Endothelial cell (in vitro differentiated cells): ENCODE results near the gene F7. TPM values are rescaled to one million over a fixed set of nuclear protein-coding genes. Genes with fewer than 3 reads are reported as not detected.

ENCODE experiments used
- DNase-seq: peaks from one replicate; pipeline ENCODE4 v3.0.0; 2021; ENCODE audit warnings: low spot score
- H3K27ac Mint-ChIP-seq: one replicate; pipeline ENCODE4 v1.8.0; 2021; ENCODE audit warnings: mixed read lengths, inconsistent platforms; ENCODE audit not compliant: unreplicated experiment
- H3K27me3 Mint-ChIP-seq: one replicate; pipeline ENCODE4 v1.8.0; 2021; ENCODE audit warnings: mild to moderate bottlenecking, moderate library complexity, mixed read lengths, inconsistent platforms; ENCODE audit not compliant: unreplicated experiment
- H3K36me3 Mint-ChIP-seq: one replicate; pipeline ENCODE4 v1.8.0; 2021; ENCODE audit warnings: mild to moderate bottlenecking, low read depth, mixed read lengths, inconsistent platforms; ENCODE audit not compliant: unreplicated experiment
- H3K4me1 Mint-ChIP-seq: one replicate; pipeline ENCODE4 v1.8.0; 2021; ENCODE audit warnings: mild to moderate bottlenecking, mixed read lengths, inconsistent platforms; ENCODE audit not compliant: unreplicated experiment
- H3K4me3 Mint-ChIP-seq: one replicate; pipeline ENCODE4 v1.8.0; 2021; ENCODE audit warnings: mild to moderate bottlenecking, mixed read lengths, inconsistent platforms; ENCODE audit not compliant: unreplicated experiment
- H3K9me3 Mint-ChIP-seq: one replicate; pipeline ENCODE4 v1.8.0; 2021; ENCODE audit warnings: mixed read lengths, inconsistent platforms; ENCODE audit not compliant: unreplicated experiment
- total RNA-seq: library from RNA; stranded (reverse); fragmentation: NEBNext Ultra II Directional; extraction: Animal tissue kit (Norgen Biotek cat#: 25700); gene quantifications from one replicate; pipeline ENCODE4 v1.2.1, GENCODE V29; 2021; ENCODE audit not compliant: unreplicated experiment
- TF ChIP-seq, protein P1 (sequence below): fragments of 200-600 bp; sonication (generic); IDR thresholded peaks from one replicate; pipeline ENCODE4 v1.5.0; 2021; ENCODE audit warnings: antibody characterized with exemption; ENCODE audit not compliant: unreplicated experiment

The F7 gene
- total RNA-seq, 1 donor from 2014 or later: not detected

DNA sequence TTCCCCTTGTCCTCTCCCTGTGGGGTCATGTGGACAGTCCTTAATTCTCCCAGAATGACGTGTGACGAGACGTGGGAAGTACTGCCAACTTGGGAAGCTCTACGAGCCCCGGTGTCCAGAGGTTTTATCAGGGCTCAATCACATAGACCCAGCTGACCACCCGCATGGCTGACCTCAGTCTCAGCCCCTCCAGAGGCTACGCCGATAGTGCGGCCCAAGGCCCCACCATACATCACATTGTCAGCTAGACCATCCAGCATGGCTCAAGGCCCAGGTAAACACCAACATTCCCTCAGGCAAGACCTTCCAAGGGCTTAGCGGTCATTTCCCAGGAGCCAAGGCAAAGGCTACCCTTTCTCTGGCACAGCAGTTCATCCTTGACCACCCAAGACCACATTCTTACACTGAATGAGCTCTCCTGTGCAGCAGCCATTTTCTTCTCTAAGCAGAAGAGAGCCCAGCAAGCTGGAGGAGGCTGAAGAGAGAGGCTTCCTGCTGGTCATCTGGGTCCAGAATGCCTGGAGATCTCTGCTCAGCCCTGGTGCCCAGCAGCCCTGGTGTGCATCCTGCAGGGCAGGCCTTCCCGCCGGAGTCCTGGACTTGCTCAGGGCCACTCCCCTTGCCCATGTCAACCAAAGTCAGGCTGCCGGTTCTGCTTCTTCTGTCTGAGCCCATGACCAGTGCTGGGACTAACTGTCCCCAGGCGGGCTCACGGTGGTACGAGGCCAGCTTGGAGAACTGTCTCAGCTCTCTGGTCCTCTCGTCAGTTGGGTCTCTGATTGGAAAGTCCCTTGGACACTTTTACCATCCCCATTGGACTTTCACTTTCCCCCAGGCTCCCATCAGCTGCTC is 9.1 kb downstream of the F7 start:
- H3K4me3 Mint-ChIP-seq: no peak overlapping the region
- H3K9me3 Mint-ChIP-seq: no peaks in the 10 kb centered on the region
- TF ChIP-seq, protein P1, sequence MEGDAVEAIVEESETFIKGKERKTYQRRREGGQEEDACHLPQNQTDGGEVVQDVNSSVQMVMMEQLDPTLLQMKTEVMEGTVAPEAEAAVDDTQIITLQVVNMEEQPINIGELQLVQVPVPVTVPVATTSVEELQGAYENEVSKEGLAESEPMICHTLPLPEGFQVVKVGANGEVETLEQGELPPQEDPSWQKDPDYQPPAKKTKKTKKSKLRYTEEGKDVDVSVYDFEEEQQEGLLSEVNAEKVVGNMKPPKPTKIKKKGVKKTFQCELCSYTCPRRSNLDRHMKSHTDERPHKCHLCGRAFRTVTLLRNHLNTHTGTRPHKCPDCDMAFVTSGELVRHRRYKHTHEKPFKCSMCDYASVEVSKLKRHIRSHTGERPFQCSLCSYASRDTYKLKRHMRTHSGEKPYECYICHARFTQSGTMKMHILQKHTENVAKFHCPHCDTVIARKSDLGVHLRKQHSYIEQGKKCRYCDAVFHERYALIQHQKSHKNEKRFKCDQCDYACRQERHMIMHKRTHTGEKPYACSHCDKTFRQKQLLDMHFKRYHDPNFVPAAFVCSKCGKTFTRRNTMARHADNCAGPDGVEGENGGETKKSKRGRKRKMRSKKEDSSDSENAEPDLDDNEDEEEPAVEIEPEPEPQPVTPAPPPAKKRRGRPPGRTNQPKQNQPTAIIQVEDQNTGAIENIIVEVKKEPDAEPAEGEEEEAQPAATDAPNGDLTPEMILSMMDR: no peak
- H3K27ac Mint-ChIP-seq: no peak overlapping the region
- peaks cover 8% of the 10 kb centered on the region for H3K27me3 Mint-ChIP-seq
- no peaks in the 10 kb centered on the region for H3K36me3 Mint-ChIP-seq
- DNase-seq: no peak
- no peaks in the 10 kb centered on the region for H3K4me1 Mint-ChIP-seq

DNA sequence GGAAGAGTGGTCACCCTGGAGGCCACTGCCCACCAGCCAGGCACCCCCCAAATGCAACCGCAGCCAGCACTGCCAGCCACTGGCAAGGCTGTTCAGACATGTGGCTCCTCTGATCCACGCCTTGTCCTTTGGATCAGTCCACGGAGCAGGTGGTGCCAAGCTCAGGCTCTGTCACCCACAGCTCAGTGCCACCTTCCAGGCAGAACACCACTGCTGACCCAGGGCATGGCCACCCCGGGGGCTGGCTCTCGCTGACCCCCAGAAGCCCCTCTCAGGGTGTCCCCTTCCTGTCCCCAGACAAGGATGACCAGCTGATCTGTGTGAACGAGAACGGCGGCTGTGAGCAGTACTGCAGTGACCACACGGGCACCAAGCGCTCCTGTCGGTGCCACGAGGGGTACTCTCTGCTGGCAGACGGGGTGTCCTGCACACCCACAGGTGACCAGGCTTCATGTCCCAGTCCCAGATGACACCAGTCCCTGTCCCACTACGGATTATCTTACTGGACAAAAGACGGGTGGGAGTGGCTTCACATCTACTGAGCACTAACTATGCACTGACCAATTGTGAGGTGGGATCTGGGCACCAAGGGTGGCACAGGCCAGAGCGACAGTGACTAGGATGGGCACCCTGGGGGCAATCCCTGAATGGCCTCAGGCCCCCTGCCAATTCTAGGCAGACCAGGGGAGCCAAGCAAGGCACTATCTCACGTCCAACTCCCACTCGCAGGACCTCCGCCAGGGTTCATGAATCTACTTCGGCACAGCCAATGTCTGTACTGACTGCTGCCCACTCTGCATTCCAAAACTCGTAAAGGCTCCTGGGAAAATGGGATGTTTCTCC is 10.0 kb downstream of the F7 start:
- H3K4me1 Mint-ChIP-seq: no peaks in the 10 kb centered on the region
- no peaks in the 10 kb centered on the region for H3K9me3 Mint-ChIP-seq
- no peaks in the 10 kb centered on the region for H3K36me3 Mint-ChIP-seq
- peak overlapping the region; percentile 57 for H3K27ac Mint-ChIP-seq
- H3K4me3 Mint-ChIP-seq: no peak overlapping the region
- no peak for DNase-seq
- peaks cover 13% of the 10 kb centered on the region for H3K27me3 Mint-ChIP-seq
- TF ChIP-seq, protein P1: no peak

DNA sequence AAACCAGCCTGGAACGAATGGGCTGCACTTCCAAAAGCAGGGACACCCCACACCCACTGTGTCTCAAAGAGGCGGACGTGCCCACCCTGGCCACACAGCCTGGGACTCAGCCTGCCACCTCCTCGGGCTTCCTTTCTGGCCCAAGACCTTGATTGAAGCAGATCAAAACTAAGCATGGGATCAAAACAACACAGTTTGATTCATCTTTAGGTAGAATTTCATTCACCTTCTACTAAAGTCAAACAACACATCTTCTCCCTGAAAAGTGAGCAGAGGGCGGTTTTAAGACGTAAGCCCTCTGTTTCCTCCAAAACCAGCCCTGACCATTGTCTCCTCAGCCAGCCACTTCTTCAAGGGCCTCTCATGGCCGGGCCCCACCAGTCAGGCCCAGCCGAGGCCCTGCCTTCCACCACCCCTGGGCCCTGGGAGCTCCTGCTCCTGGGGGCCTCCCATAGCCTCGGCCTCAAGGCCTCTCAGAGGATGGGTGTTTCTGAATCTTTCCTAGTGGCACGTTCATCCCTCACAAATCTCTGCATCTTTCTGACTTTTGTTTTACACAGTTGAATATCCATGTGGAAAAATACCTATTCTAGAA is 10.7 kb downstream of the F7 start:
- H3K36me3 Mint-ChIP-seq: no peaks in the 10 kb centered on the region
- no peak for DNase-seq
- TF ChIP-seq, protein P1: no peak
- peak overlapping the region; percentile 57 for H3K27ac Mint-ChIP-seq
- no peaks in the 10 kb centered on the region for H3K4me1 Mint-ChIP-seq
- H3K27me3 Mint-ChIP-seq: peaks cover 14% of the 10 kb centered on the region
- no peak overlapping the region for H3K4me3 Mint-ChIP-seq
- no peaks in the 10 kb centered on the region for H3K9me3 Mint-ChIP-seq

DNA sequence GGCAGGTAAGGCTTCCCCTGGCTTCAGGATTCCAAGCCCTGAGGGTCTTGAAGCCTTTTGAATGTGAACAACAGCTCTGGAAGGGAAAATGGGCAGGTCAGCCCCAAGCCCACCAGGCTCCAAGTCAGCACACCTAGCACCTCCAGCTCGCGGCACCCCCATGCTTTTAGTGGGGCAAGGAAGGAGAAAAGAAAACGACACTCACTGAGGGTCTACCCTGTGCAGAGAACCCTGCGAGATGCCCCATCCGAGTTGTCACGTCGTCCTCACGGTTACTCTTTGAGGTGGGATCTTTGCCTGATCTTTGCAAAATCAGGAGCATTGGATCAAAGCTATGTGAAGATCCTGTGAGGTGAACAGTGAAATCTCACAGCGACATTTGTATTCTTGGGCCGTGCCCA is 11.3 kb downstream of the F7 start:
- TF ChIP-seq, protein P1: no peak
- Mint-ChIP-seq H3K4me3 (no peak overlapping the region), H3K27me3 (peaks cover 14% of the 10 kb centered on the region), H3K36me3 (no peaks in the 10 kb centered on the region), H3K27ac (no peak overlapping the region), H3K4me1 (no peaks in the 10 kb centered on the region), H3K9me3 (no peaks in the 10 kb centered on the region)
- no peak for DNase-seq
